WTC11 (cell line): ENCODE results near the gene SMYD5. TPM values are rescaled to one million over a fixed set of nuclear protein-coding genes. Genes with fewer than 3 reads are reported as not detected.
"Not testable (repeated sequence)": the region's sequence is repeated elsewhere in the genome, so short reads cannot be mapped to it uniquely, and the experiment has no call there.

Source experiments
- ATAC-seq: fragments of 200-7000 bp; cut with Tn5 transposase; 2 replicates; pipeline ENCODE4 v1.10.0; 2021; ENCODE audit warnings: mild to moderate bottlenecking, moderate library complexity
- CTCF ChIA-PET: fragments of 300-600 bp; sonication (Branson Sonifier 250); formaldehyde crosslinking; loops from one replicate; lab custom pipeline; 2021; ENCODE audit warnings: antibody characterized with exemption; lab: Charles Lee
- POLR2A ChIA-PET: fragments of 350-600 bp; sonication (Branson Sonifier 250); formaldehyde crosslinking; loops from one replicate; lab custom pipeline; 2021; ENCODE audit warnings: antibody characterized with exemption; lab: Charles Lee
- DNase-seq: peaks from one replicate; pipeline ENCODE4 v3.0.0; 2021; ENCODE audit warnings: low spot score
- H3K27ac Mint-ChIP-seq: 2 replicates; pipeline ENCODE4 v1.8.0; 2021; ENCODE audit warnings: mixed read lengths
- H3K27me3 Mint-ChIP-seq: 2 replicates; pipeline ENCODE4 v1.8.0; 2021; ENCODE audit warnings: low read depth, mild to moderate bottlenecking, moderate library complexity, mixed read lengths
- H3K36me3 Mint-ChIP-seq: 2 replicates; pipeline ENCODE4 v1.8.0; 2021; ENCODE audit warnings: mixed read lengths
- H3K4me1 Mint-ChIP-seq: 2 replicates; pipeline ENCODE4 v1.8.0; 2022; ENCODE audit warnings: mixed read lengths
- H3K4me3 Mint-ChIP-seq: 2 replicates; pipeline ENCODE4 v1.8.0; 2021; ENCODE audit warnings: mild to moderate bottlenecking, moderate library complexity, mixed read lengths
- H3K9me3 Mint-ChIP-seq: 2 replicates; pipeline ENCODE4 v1.8.0; 2021; ENCODE audit warnings: mixed read lengths
- ATF1 ChIP-seq: sonication (generic); formaldehyde crosslinking; IDR thresholded peaks from 2 replicates; pipeline ENCODE4 v1.8.1; 2023; ENCODE audit warnings: mild to moderate bottlenecking, moderate library complexity, missing genetic modification reagents
- CREM ChIP-seq: sonication (generic); formaldehyde crosslinking; IDR thresholded peaks from 2 replicates; pipeline ENCODE4 v1.8.1; 2022; ENCODE audit warnings: mild to moderate bottlenecking, missing genetic modification reagents, moderate library complexity
- E2F1 ChIP-seq: sonication (generic); formaldehyde crosslinking; IDR thresholded peaks from 2 replicates; pipeline ENCODE4 v1.8.0; 2022; ENCODE audit warnings: mild to moderate bottlenecking, missing genetic modification reagents
- HMGA2 ChIP-seq: fragments of 250-450 bp; sonication (Bioruptor Pico); IDR thresholded peaks from 2 replicates; pipeline ENCODE4 v1.4.0; 2021; ENCODE audit warnings: mild to moderate bottlenecking, moderate library complexity
- JAZF1 ChIP-seq: fragments of 250-450 bp; sonication (Bioruptor Pico); IDR thresholded peaks from 2 replicates; pipeline ENCODE4 v1.9.0; 2021; ENCODE audit warnings: moderate library complexity, mild to moderate bottlenecking, inconsistent platforms
- KAT7 ChIP-seq: sonication (generic); formaldehyde crosslinking; IDR thresholded peaks from 2 replicates; pipeline ENCODE4 v1.8.1; 2023; ENCODE audit warnings: missing genetic modification reagents, mild to moderate bottlenecking, borderline replicate concordance
- MXD4 ChIP-seq: fragments of 250-450 bp; sonication (Bioruptor Pico); IDR thresholded peaks from 2 replicates; pipeline ENCODE4 v1.8.0; 2021; ENCODE audit warnings: mild to moderate bottlenecking, moderate library complexity, borderline replicate concordance
- NR3C1 ChIP-seq: sonication (generic); formaldehyde crosslinking; conservative IDR thresholded peaks from 2 replicates; pipeline ENCODE4 v1.8.1; 2023; ENCODE audit warnings: low read depth, mild to moderate bottlenecking, missing genetic modification reagents
- RORB ChIP-seq: fragments of 250-450 bp; sonication (Bioruptor Pico); IDR thresholded peaks from 2 replicates; pipeline ENCODE4 v1.9.0; 2021; ENCODE audit warnings: mild to moderate bottlenecking
- SP1 ChIP-seq: sonication (generic); formaldehyde crosslinking; conservative IDR thresholded peaks from 2 replicates; pipeline ENCODE4 v1.8.1; 2022; ENCODE audit warnings: missing genetic modification reagents
- ZNF512 ChIP-seq: sonication (generic); formaldehyde crosslinking; IDR thresholded peaks from 2 replicates; pipeline ENCODE4 v1.8.1; 2022; ENCODE audit warnings: missing genetic modification reagents, borderline replicate concordance
- total RNA-seq: library from RNA; stranded (reverse); gene quantifications from 3 replicates; pipeline ENCODE4 v1.2.3, GENCODE V29; 2021
- TF ChIP-seq, protein P1 (sequence below): fragments of 250-450 bp; sonication (Bioruptor Pico); IDR thresholded peaks from 2 replicates; pipeline ENCODE4 v2.1.2; 2022; ENCODE audit warnings: mild to moderate bottlenecking, moderate library complexity
- TF ChIP-seq, protein P2 (sequence below): sonication (generic); formaldehyde crosslinking; IDR thresholded peaks from 2 replicates; pipeline ENCODE4 v1.8.1; 2023; ENCODE audit warnings: mild to moderate bottlenecking, missing genetic modification reagents, borderline replicate concordance

Gene SMYD5
- total RNA-seq, 1 experiment from 2014 or later = 46.7 TPM

- Mint-ChIP-seq H3K4me1 (peaks cover 8% of the 10 kb centered on the region), H3K27ac (no peak overlapping the region), H3K27me3 (peaks cover 60% of the 10 kb centered on the region), H3K4me3 (no peak overlapping the region), H3K36me3 (no peaks in the 10 kb centered on the region), H3K9me3 (no peaks in the 10 kb centered on the region)
- ChIA-PET CTCF (interaction anchor here (1.2 kb wide), 1 partner anchor 20 kb away, joined by 7 read pairs; no protein-coding TSS in a partner anchor), POLR2A (no interaction called here)
- ATAC-seq (no peak), DNase-seq (no peak)
- TF ChIP-seq CREM (CRISPR knock-in tag) (no peak), ATF1 (CRISPR knock-in tag) (no peak), MXD4 (CRISPR knock-in tag) (no peak), HMGA2 (CRISPR knock-in tag) (no peak), SP1 (CRISPR knock-in tag) (no peak), JAZF1 (CRISPR knock-in tag) (no peak), E2F1 (CRISPR knock-in tag) (no peak), ZNF512 (CRISPR knock-in tag) (no peak), RORB (CRISPR knock-in tag) (no peak), NR3C1 (CRISPR knock-in tag) (no peak), KAT7 (no peak)
- TF ChIP-seq, protein P1, sequence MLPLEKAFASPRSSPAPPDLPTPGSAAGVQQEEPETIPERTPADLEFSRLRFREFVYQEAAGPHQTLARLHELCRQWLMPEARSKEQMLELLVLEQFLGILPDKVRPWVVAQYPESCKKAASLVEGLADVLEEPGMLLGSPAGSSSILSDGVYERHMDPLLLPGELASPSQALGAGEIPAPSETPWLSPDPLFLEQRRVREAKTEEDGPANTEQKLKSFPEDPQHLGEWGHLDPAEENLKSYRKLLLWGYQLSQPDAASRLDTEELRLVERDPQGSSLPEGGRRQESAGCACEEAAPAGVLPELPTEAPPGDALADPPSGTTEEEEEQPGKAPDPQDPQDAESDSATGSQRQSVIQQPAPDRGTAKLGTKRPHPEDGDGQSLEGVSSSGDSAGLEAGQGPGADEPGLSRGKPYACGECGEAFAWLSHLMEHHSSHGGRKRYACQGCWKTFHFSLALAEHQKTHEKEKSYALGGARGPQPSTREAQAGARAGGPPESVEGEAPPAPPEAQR (CRISPR knock-in tag) = no peak
- TF ChIP-seq, protein P2, sequence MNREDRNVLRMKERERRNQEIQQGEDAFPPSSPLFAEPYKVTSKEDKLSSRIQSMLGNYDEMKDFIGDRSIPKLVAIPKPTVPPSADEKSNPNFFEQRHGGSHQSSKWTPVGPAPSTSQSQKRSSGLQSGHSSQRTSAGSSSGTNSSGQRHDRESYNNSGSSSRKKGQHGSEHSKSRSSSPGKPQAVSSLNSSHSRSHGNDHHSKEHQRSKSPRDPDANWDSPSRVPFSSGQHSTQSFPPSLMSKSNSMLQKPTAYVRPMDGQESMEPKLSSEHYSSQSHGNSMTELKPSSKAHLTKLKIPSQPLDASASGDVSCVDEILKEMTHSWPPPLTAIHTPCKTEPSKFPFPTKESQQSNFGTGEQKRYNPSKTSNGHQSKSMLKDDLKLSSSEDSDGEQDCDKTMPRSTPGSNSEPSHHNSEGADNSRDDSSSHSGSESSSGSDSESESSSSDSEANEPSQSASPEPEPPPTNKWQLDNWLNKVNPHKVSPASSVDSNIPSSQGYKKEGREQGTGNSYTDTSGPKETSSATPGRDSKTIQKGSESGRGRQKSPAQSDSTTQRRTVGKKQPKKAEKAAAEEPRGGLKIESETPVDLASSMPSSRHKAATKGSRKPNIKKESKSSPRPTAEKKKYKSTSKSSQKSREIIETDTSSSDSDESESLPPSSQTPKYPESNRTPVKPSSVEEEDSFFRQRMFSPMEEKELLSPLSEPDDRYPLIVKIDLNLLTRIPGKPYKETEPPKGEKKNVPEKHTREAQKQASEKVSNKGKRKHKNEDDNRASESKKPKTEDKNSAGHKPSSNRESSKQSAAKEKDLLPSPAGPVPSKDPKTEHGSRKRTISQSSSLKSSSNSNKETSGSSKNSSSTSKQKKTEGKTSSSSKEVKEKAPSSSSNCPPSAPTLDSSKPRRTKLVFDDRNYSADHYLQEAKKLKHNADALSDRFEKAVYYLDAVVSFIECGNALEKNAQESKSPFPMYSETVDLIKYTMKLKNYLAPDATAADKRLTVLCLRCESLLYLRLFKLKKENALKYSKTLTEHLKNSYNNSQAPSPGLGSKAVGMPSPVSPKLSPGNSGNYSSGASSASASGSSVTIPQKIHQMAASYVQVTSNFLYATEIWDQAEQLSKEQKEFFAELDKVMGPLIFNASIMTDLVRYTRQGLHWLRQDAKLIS (CRISPR knock-in tag) = no peak
Observed at GRCh38 chr2:73197579-73197978, 16.5 kb upstream of the SMYD5 start.

GRCh38 chr2:73200281-73200680 is 13.8 kb upstream of the SMYD5 start:
- not testable (repeated sequence) for H3K9me3 Mint-ChIP-seq
- CTCF ChIA-PET = interaction anchor here (1.2 kb wide), 2 partner anchors 12 to 23 kb away, joined by 3 to 4 read pairs; no protein-coding TSS in a partner anchor

More at GRCh38 chr2:73200281-73200680, 13.8 kb upstream of the SMYD5 start:
- H3K36me3 Mint-ChIP-seq, H3K27ac Mint-ChIP-seq, DNase-seq, POLR2A ChIA-PET, H3K4me3 Mint-ChIP-seq, H3K4me1 Mint-ChIP-seq, ATAC-seq: not testable (repeated sequence)
- peaks cover 87% of the 10 kb centered on the region for H3K27me3 Mint-ChIP-seq
